Small intestine (tissue), 7 donors: ENCODE results near the gene VAV3. TPM values are rescaled to one million over a fixed set of nuclear protein-coding genes. Genes with fewer than 3 reads are reported as not detected.

ENCODE experiments used
- DNase-seq, 2 donors: peaks; one replicate each; pipeline versions ENCODE4 v3.0.0 to v3.0.0-alpha.2; 2013
- FAIRE-seq: peaks from 2 replicates; lab custom pipeline; 2012; peaks lifted over from hg19 to GRCh38; lab: Jason Lieb, UNC
- H3K27ac ChIP-seq, 3 donors: one replicate each; pipeline ENCODE4 v1.5.1; 2013; ENCODE audit warnings: low read length in 2 of 3, mild to moderate bottlenecking in 2 of 3, control low read depth in 1 of 3, inconsistent platforms in 1 of 3, low read depth in 1 of 3, moderate library complexity in 1 of 3
- H3K27me3 ChIP-seq, 3 donors: one replicate each; pipeline ENCODE4 v1.6.1; 2013; ENCODE audit warnings: low read length in 3 of 3, inconsistent platforms in 1 of 3; ENCODE audit not compliant: control insufficient read depth in 3 of 3, insufficient read depth in 3 of 3
- H3K36me3 ChIP-seq, 3 donors: one replicate each; pipeline ENCODE4 v1.6.1; 2013; ENCODE audit warnings: low read length in 3 of 3, inconsistent platforms in 1 of 3, low read depth in 1 of 3, mild to moderate bottlenecking in 1 of 3, moderate library complexity in 1 of 3; ENCODE audit not compliant: control insufficient read depth in 3 of 3, insufficient read depth in 2 of 3
- H3K4me1 ChIP-seq, 3 donors: one replicate each; pipeline ENCODE4 v1.6.1; 2013; ENCODE audit warnings: low read length in 2 of 3, inconsistent platforms in 1 of 3, low read depth in 1 of 3, mild to moderate bottlenecking in 1 of 3, moderate library complexity in 1 of 3; ENCODE audit not compliant: control insufficient read depth in 3 of 3, insufficient read depth in 2 of 3
- H3K4me3 ChIP-seq, 3 donors: one replicate each; pipeline ENCODE4 v1.5.1; 2013; ENCODE audit warnings: low read length in 3 of 3, control low read depth in 1 of 3, inconsistent platforms in 1 of 3, low read depth in 1 of 3, mild to moderate bottlenecking in 1 of 3, moderate library complexity in 1 of 3
- H3K9me3 ChIP-seq, 2 donors: one replicate each; pipeline ENCODE4 v1.6.1; 2013; ENCODE audit warnings: low read depth in 1 of 2, low read length in 1 of 2; ENCODE audit not compliant: control insufficient read depth in 2 of 2, insufficient read depth in 1 of 2
- WGBS, 3 donors: extraction: QIAGEN DNeasy Blood & Tissue Kit; methylation state at CpG; one replicate each; pipeline ENCODE4 v1.1.7; 2013; 5-methylcytosine and 5-hydroxymethylcytosine counted together
- polyA plus RNA-seq, 4 donors: library from polyadenylated mRNA; stranded (reverse) in 3 of 4; unstranded in 1 of 4; fragments of 200-250 nt in 3 of 4; fragments of 120-200 nt in 1 of 4; gene quantifications; one replicate each; pipeline versions ENCODE4 v1.2.1 to v1.2.3, GENCODE V29; 2013
- donor health status: healthy with polysubstance abuse.
- donor health status: control.
- donor health status: control.
- donor health status: Bipolar disorder and iron deficiency.
- donor health status: healthy.

The VAV3 gene
- polyA plus RNA-seq, 4 donors, result 5.4 to 50.2 (median 11.2) TPM

- Histone ChIP-seq H3K4me3 (no peak overlapping the region), H3K9me3 (no peaks in the 10 kb centered on the region), H3K27ac (no peak overlapping the region), H3K36me3 (no peaks in the 10 kb centered on the region), H3K4me1 (no peaks in the 10 kb centered on the region), H3K27me3 (no peaks in the 10 kb centered on the region)
- DNase-seq (no peak), FAIRE-seq (no peak)
- WGBS, 3 donors, result 67 to 90% (median 88%) methylated on average over 1 of the region's 1 CpG
Measured at GRCh38 chr1:107925565-107925964, 39.4 kb downstream of the VAV3 start.

- Histone ChIP-seq H3K27me3 (no peaks in the 10 kb centered on the region), H3K9me3 (peaks cover 0 to 6% of the 10 kb centered on the region in 2 donors), H3K4me1 (no peaks in the 10 kb centered on the region), H3K36me3 (no peaks in the 10 kb centered on the region), H3K27ac (no peak overlapping the region), H3K4me3 (no peak overlapping the region)
- no peak for FAIRE-seq
- 80 to 89% (median 88%) methylated on average over 6 of the region's 6 CpGs for WGBS, 3 donors
- no peak for DNase-seq
Measured at GRCh38 chr1:107920999-107921398, 44.0 kb downstream of the VAV3 start.

GRCh38 chr1:107920561-107920960 is 44.4 kb downstream of the VAV3 start:
- whole genome bisulfite sequencing, 3 donors, result 76 to 92% (median 79%) methylated on average over 1 of the region's 1 CpG
- no peak for DNase-seq

GRCh38 chr1:107919953-107920352 is 45.0 kb downstream of the VAV3 start:
- H3K36me3 ChIP-seq, result no peaks in the 10 kb centered on the region
- peaks cover 0 to 6% of the 10 kb centered on the region in 2 donors for H3K9me3 ChIP-seq
- FAIRE-seq (no peak), DNase-seq (no peak)
- no peaks in the 10 kb centered on the region for H3K4me1 ChIP-seq
- 49 to 56% (median 50%) methylated on average over 4 of the region's 4 CpGs for WGBS, 3 donors
- no peak overlapping the region for H3K4me3 ChIP-seq
- no peak overlapping the region for H3K27ac ChIP-seq
- no peaks in the 10 kb centered on the region for H3K27me3 ChIP-seq

More at GRCh38 chr1:107920561-107920960, 44.4 kb downstream of the VAV3 start:
- Histone ChIP-seq H3K36me3 (no peaks in the 10 kb centered on the region), H3K27ac (no peak overlapping the region), H3K27me3 (no peaks in the 10 kb centered on the region), H3K9me3 (peaks cover 0 to 6% of the 10 kb centered on the region in 2 donors), H3K4me1 (no peaks in the 10 kb centered on the region), H3K4me3 (no peak overlapping the region)
- no peak for FAIRE-seq

- Histone ChIP-seq H3K27me3 (no peaks in the 10 kb centered on the region), H3K4me3 (no peak overlapping the region), H3K4me1 (no peaks in the 10 kb centered on the region), H3K36me3 (no peaks in the 10 kb centered on the region), H3K27ac (no peak overlapping the region), H3K9me3 (peaks cover 0 to 6% of the 10 kb centered on the region in 2 donors)
- DNase-seq (peak; percentile 43 to 69), FAIRE-seq (no peak)
- WGBS, 3 donors, result 33 to 68% (median 46%) methylated on average over 7 of the region's 7 CpGs
Measured at GRCh38 chr1:107914119-107914765, 50.7 kb downstream of the VAV3 start.

GRCh38 chr1:107912656-107913055 is 52.3 kb downstream of the VAV3 start:
- Histone ChIP-seq H3K36me3 (no peaks in the 10 kb centered on the region), H3K27ac (no peak overlapping the region), H3K27me3 (no peaks in the 10 kb centered on the region), H3K9me3 (no peaks in the 10 kb centered on the region), H3K4me1 (no peaks in the 10 kb centered on the region), H3K4me3 (no peak overlapping the region)
- 41 to 51% (median 46%) methylated on average over 1 of the region's 1 CpG for WGBS, 3 donors
- DNase-seq, result no peak
- FAIRE-seq, result no peak

GRCh38 chr1:107900090-107900945 is 64.7 kb downstream of the VAV3 start:
- no peaks in the 10 kb centered on the region for H3K27me3 ChIP-seq
- no peak for FAIRE-seq
- H3K4me3 ChIP-seq, result no peak overlapping the region

GRCh38 chr1:107899655-107900054 is 65.3 kb downstream of the VAV3 start:
- H3K9me3 ChIP-seq, result no peaks in the 10 kb centered on the region
- WGBS, 3 donors, result 66 to 72% (median 71%) methylated on average over 2 of the region's 2 CpGs
- H3K27me3 ChIP-seq, result no peaks in the 10 kb centered on the region
- FAIRE-seq (no peak), DNase-seq (no peak)
- no peaks in the 10 kb centered on the region for H3K4me1 ChIP-seq
- H3K4me3 ChIP-seq, result no peak overlapping the region
- no peaks in the 10 kb centered on the region for H3K36me3 ChIP-seq
- H3K27ac ChIP-seq, result no peak overlapping the region

More at GRCh38 chr1:107900090-107900945, 64.7 kb downstream of the VAV3 start:
- Histone ChIP-seq H3K4me1 (no peaks in the 10 kb centered on the region), H3K9me3 (no peaks in the 10 kb centered on the region), H3K27ac (no peak overlapping the region), H3K36me3 (no peaks in the 10 kb centered on the region)
- DNase-seq, result no peak
- 65 to 84% (median 72%) methylated on average over 6 of the region's 6 CpGs for WGBS, 3 donors
